Measurements from ENCODE around the gene NUMA1. TPM values are rescaled to one million over a fixed set of nuclear protein-coding genes. Genes with fewer than 3 reads are reported as not detected.

Gene NUMA1
- total RNA-seq, 1 donor from 2014 or later = 207 TPM

DNA sequence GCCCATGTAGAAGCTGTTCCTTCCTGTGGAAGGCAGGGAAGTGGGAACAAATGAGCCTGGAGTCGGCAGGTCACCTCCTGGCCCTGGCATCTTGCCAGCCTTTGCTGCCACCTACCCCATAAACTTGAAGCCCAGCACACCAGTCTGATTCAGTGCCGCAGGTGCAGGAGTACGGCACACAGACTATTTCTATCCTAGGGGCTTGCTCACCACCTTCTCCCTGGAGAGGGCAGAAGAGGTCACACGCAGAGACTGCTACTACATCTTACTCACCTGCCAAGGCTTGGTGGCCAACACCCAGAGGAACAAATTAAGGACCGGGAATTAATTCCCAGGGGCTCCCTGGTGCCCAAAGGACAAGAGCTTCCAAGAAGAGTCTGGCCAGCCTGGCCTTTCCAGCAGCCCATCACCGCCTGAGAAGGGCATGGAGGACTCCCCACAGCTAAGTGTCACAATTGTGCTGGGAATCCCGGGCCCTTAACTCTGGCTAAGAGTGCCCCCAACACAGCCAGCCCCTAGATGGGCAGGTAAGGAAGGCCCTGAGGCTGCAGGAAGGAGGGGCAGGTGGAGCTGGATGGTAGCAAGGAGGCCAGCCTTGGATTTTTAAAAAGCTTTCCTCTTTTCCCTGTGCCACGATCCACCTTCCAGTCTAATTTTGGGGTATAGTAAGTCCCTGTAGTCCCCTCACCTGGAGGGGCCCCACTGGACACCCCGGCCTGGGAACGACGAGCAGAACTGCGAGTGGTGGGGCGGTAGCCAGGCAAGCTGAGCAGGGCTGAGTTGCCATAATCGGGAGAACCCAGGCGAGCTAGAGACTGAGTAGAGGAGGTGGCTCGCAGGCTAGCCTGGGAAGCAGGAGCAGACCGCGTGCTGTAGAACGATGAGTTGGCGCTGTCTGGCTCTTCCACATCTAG is 74.7 kb downstream of the NUMA1 start:
- Mint-ChIP-seq H3K27ac (ENCODE audit: unreplicated experiment) (peak overlapping the region; percentile 52), H3K4me3 (ENCODE audit: unreplicated experiment) (no peak overlapping the region), H3K9me3 (ENCODE audit: unreplicated experiment) (peaks cover 18% of the 10 kb centered on the region), H3K36me3 (ENCODE audit: unreplicated experiment) (peaks cover 5% of the 10 kb centered on the region), H3K4me1 (ENCODE audit: low read depth, unreplicated experiment) (peaks cover 21% of the 10 kb centered on the region), H3K27me3 (ENCODE audit: unreplicated experiment) (peaks cover 14% of the 10 kb centered on the region)
- no peak for TF ChIP-seq CTCF (IDR thresholded peaks at IDR 0.05; ENCODE audit: partially characterized antibody, unreplicated experiment)
- DNase-seq = no peak

DNA sequence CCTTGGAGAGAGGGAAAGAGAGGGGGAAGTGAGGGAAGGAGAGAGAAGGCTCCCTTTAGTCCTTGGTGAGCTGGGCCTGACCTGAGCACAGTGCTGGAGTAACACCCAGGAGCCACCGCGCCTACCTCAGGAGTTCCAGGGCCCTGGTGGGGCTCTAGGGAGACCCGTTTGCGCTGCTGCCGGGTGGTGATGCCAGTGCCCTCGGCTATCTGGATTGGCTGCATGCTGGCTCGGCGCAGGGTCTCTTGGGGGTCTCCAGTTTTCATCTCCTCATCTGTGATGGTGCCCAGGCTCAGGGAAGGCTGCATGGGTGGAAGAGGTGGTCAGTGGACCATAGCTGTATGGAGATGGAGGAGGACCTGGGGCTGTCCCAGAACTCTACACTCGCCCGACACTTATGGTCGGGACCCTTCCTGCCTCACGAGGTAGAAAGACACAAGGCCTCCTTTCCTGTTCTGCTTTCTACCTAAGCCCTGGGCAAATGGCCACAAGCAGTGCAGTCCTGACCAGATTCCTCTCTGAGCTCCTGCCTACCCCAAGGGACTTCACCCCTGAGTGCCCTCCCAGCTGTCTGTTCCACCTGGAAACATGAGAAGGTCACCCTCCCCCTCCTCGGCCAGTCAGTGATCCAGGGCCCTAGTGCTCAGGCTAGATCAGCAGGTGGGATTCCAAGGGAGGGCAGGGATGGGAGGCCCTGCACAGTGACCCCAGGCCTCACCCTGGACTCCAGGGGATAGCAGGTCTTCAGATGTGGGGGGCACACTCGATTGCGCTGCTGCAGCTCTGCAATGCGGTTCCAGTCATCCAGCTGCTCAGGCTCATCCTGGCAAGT is 75.6 kb downstream of the NUMA1 start:
- H3K27ac Mint-ChIP-seq (ENCODE audit: unreplicated experiment) = peak overlapping the region; percentile 52
- H3K4me1 Mint-ChIP-seq (ENCODE audit: low read depth, unreplicated experiment) = peaks cover 21% of the 10 kb centered on the region
- H3K9me3 Mint-ChIP-seq (ENCODE audit: unreplicated experiment) = peaks cover 18% of the 10 kb centered on the region
- TF ChIP-seq CTCF (IDR thresholded peaks at IDR 0.05; ENCODE audit: partially characterized antibody, unreplicated experiment) = no peak
- no peak overlapping the region for H3K4me3 Mint-ChIP-seq (ENCODE audit: unreplicated experiment)
- peaks cover 5% of the 10 kb centered on the region for H3K36me3 Mint-ChIP-seq (ENCODE audit: unreplicated experiment)
- peaks cover 14% of the 10 kb centered on the region for H3K27me3 Mint-ChIP-seq (ENCODE audit: unreplicated experiment)
- no peak for DNase-seq

- no peak overlapping the region for H3K27ac Mint-ChIP-seq (ENCODE audit: unreplicated experiment)
- peaks cover 5% of the 10 kb centered on the region for H3K36me3 Mint-ChIP-seq (ENCODE audit: unreplicated experiment)
- H3K9me3 Mint-ChIP-seq (ENCODE audit: unreplicated experiment) = peaks cover 19% of the 10 kb centered on the region
- no peak for DNase-seq
- H3K4me3 Mint-ChIP-seq (ENCODE audit: unreplicated experiment) = no peak overlapping the region
- peaks cover 14% of the 10 kb centered on the region for H3K27me3 Mint-ChIP-seq (ENCODE audit: unreplicated experiment)
- TF ChIP-seq CTCF (IDR thresholded peaks at IDR 0.05; ENCODE audit: partially characterized antibody, unreplicated experiment) = no peak
- H3K4me1 Mint-ChIP-seq (ENCODE audit: low read depth, unreplicated experiment) = peaks cover 23% of the 10 kb centered on the region
Measured at GRCh38 chr11:72003776-72004171, 76.6 kb downstream of the NUMA1 start.

- DNase-seq = no peak
- peaks cover 17% of the 10 kb centered on the region for H3K9me3 Mint-ChIP-seq (ENCODE audit: unreplicated experiment)
- H3K36me3 Mint-ChIP-seq (ENCODE audit: unreplicated experiment) = peaks cover 5% of the 10 kb centered on the region
- peaks cover 16% of the 10 kb centered on the region for H3K27me3 Mint-ChIP-seq (ENCODE audit: unreplicated experiment)
- no peak for TF ChIP-seq CTCF (IDR thresholded peaks at IDR 0.05; ENCODE audit: partially characterized antibody, unreplicated experiment)
- H3K27ac Mint-ChIP-seq (ENCODE audit: unreplicated experiment) = peak overlapping the region; percentile 92
- peaks cover 23% of the 10 kb centered on the region for H3K4me1 Mint-ChIP-seq (ENCODE audit: low read depth, unreplicated experiment)
- peak overlapping the region; percentile 67 for H3K4me3 Mint-ChIP-seq (ENCODE audit: unreplicated experiment)
Measured at GRCh38 chr11:72002841-72003775, 77.2 kb downstream of the NUMA1 start.

Measured in glutamatergic neuron (in vitro differentiated cells).